K562 (cell line): ENCODE data around the gene TGFB2. TPM values are rescaled to one million over a fixed set of nuclear protein-coding genes. Genes with fewer than 3 reads are reported as not detected.

ENCODE experiments used
- ATAC-seq: fragments of 200-7000 bp; cut with Tn5 transposase; 3 replicates; pipeline ENCODE4 v1.9.1; 2020; ENCODE audit warnings: moderate library complexity
- BruUV-seq: library from RNA; stranded (reverse); fragments of 400-500 nt; replicated peaks from 2 replicates; lab custom pipeline; 2021; lab: Mats Ljungman, UMichigan
- CTCF ChIA-PET: fragments of 300-600 bp; formaldehyde crosslinking; extraction: SDS; loops from one replicate; lab custom pipeline; 2021; ENCODE audit warnings: low intra/inter-chr PET ratio; lab: Yijun Ruan, JAX
- POLR2A ChIA-PET: fragments of 300-600, 350-650 bp; sonication (Branson Sonifier 250); formaldehyde crosslinking; extraction: SDS; loops from one replicate; lab custom pipeline; 2021; ENCODE audit warnings: antibody characterized with exemption, inconsistent platforms; lab: Yijun Ruan, JAX
- DNase-seq, 4 experiments: peaks; one replicate each; pipeline versions ENCODE4 v3.0.0 to v3.0.0-alpha.2; 2011 to 2018; ENCODE audit warnings: low spot score in 3 of 4, mixed read lengths in 3 of 4; ENCODE audit errors: extremely low read depth in 1 of 4
- FAIRE-seq: peaks from 2 replicates; lab custom pipeline; 2011; peaks lifted over from hg19 to GRCh38; lab: Jason Lieb, UNC
- H2AFZ ChIP-seq: 2 replicates; pipeline ENCODE4 v1.6.0; 2011; ENCODE audit warnings: low read depth, low read length, control low read depth, inconsistent platforms
- H3K27ac ChIP-seq: fragments of 200-600 bp; 3 replicates; pipeline ENCODE4 v1.8.0; 2011; ENCODE audit warnings: low read depth, mild to moderate bottlenecking, control low read depth, inconsistent platforms, low read length, moderate library complexity, mixed read lengths; ENCODE audit errors: extremely low read depth
- H3K27me3 ChIP-seq, 2 experiments: fragments of 300-600 bp in 1 of 2; 2 replicates in 1 of 2; 3 replicates in 1 of 2; pipeline versions ENCODE4 v1.6.0 to v1.8.0; 2011; ENCODE audit warnings: inconsistent platforms in 2 of 2, low read length in 2 of 2, mild to moderate bottlenecking in 1 of 2, mixed read lengths in 1 of 2, moderate library complexity in 1 of 2; ENCODE audit not compliant: control insufficient read depth in 2 of 2, insufficient read depth in 2 of 2
- H3K36me3 ChIP-seq: fragments of 300-600 bp; 3 replicates; pipeline ENCODE4 v1.8.0; 2011; ENCODE audit warnings: mild to moderate bottlenecking, low read length, inconsistent platforms; ENCODE audit not compliant: control insufficient read depth, insufficient read depth
- H3K4me1 ChIP-seq, 2 experiments: fragments of 200-600 bp in 1 of 2; replicated peaks in 1 of 2; 2 replicates in 1 of 2; 3 replicates in 1 of 2; pipeline versions ENCODE4 v1.5.1 to v1.8.0; 2011; ENCODE audit warnings: inconsistent platforms in 2 of 2, low read length in 2 of 2, mild to moderate bottlenecking in 1 of 2, mixed read lengths in 1 of 2, moderate library complexity in 1 of 2; ENCODE audit not compliant: control insufficient read depth in 2 of 2, insufficient read depth in 2 of 2
- H3K4me2 ChIP-seq: 2 replicates; pipeline ENCODE4 v1.6.1; 2011; ENCODE audit warnings: low read length, control low read depth, inconsistent platforms, mixed read lengths; ENCODE audit not compliant: insufficient read depth
- H3K4me3 ChIP-seq: fragments of 200-600 bp; sonication (generic), shearing (Covaris generic); 2 replicates; pipeline ENCODE4 v1.5.1; 2016; ENCODE audit warnings: control low read depth, inconsistent platforms
- H3K79me2 ChIP-seq: fragments of 200-600 bp; 3 replicates; pipeline ENCODE4 v1.8.0; 2011; ENCODE audit warnings: low read length, inconsistent platforms; ENCODE audit not compliant: control insufficient read depth, insufficient read depth
- H3K9ac ChIP-seq, 2 experiments: 2 replicates each; pipeline versions ENCODE4 v1.6.0 to v1.6.1; 2011; ENCODE audit warnings: low read depth in 2 of 2, low read length in 2 of 2, control low read depth in 1 of 2, inconsistent platforms in 1 of 2, mild to moderate bottlenecking in 1 of 2, mixed read lengths in 1 of 2; ENCODE audit not compliant: insufficient read depth in 1 of 2
- H3K9me1 ChIP-seq: one replicate; pipeline ENCODE4 v1.6.0; 2011; ENCODE audit warnings: inconsistent platforms, mild to moderate bottlenecking, low read length, moderate library complexity; ENCODE audit not compliant: control insufficient read depth, insufficient read depth
- H3K9me3 ChIP-seq: replicated peaks from 2 replicates; pipeline ENCODE4 v1.5.1; 2011; ENCODE audit warnings: low read depth, low read length, inconsistent platforms; ENCODE audit not compliant: control insufficient read depth, insufficient read depth
- H4K20me1 ChIP-seq: replicated peaks from 2 replicates; pipeline ENCODE4 v1.6.1; 2011; ENCODE audit warnings: low read length, inconsistent platforms, mixed read lengths; ENCODE audit not compliant: control insufficient read depth, insufficient read depth
- ATF6 ChIP-seq: sonication (generic); formaldehyde crosslinking; IDR thresholded peaks from 2 replicates; pipeline ENCODE4 v1.4.0; 2020; ENCODE audit warnings: mild to moderate bottlenecking, missing genetic modification reagents
- E2F5 ChIP-seq: sonication (generic); formaldehyde crosslinking; IDR thresholded peaks from 2 replicates; pipeline ENCODE4 v1.8.0; 2022; ENCODE audit warnings: mild to moderate bottlenecking, missing genetic modification reagents
- NCOA4 ChIP-seq: fragments of 450-650 bp; IDR thresholded peaks from 2 replicates; pipeline ENCODE4 v1.6.1; 2018; ENCODE audit warnings: mild to moderate bottlenecking; ENCODE audit not compliant: partially characterized antibody
- U2AF2 ChIP-seq: fragments of 200-400 bp; formaldehyde crosslinking; optimal IDR thresholded peaks from 2 replicates; pipeline ENCODE3; 2017; ENCODE audit warnings: low read depth, mild to moderate bottlenecking, low read length
- WGBS: fragments of 100-300 bp; shearing (Covaris generic); methylation state at CpG from one replicate; pipeline ENCODE4 v1.1.6; 2016; ENCODE audit warnings: low coverage, mixed read lengths; ENCODE audit not compliant: insufficient coverage; ENCODE audit errors: missing lambda C conversion rate; 5-methylcytosine and 5-hydroxymethylcytosine counted together
- in situ Hi-C: fragments of 300-500 bp; cut with MboI; formaldehyde crosslinking; loops from 4 replicates; pipeline ENCODE4 v1.15.0; 2018; ENCODE audit warnings: inconsistent platforms, mixed read lengths
- intact Hi-C: fragments of 100-400 bp; cut with micrococcal nuclease; formaldehyde crosslinking; loops from 2 replicates; pipeline ENCODE4 v1.14.2; 2022
- polyA plus RNA-seq, 8 experiments: library from polyadenylated mRNA; depleted of rRNA in 4 of 8; stranded (reverse) in 5 of 8; unstranded in 3 of 8; fragments of >200 nt; fragmentation: Nextera tagmentation in 2 of 8; fragmentation: Illumina TruSeq in 1 of 8; extraction: Ambion mirVana in 2 of 8; extraction: Trizol in 1 of 8; gene quantifications; 2 replicates each; pipeline versions ENCODE4 v1.2.1 to v1.2.3, GENCODE V29; 2011 to 2014; ENCODE audit warnings: inconsistent platforms in 1 of 8, missing spikeins in 1 of 8
- total RNA-seq, 7 experiments: library from RNA; depleted of rRNA in 6 of 7; stranded (reverse); fragments of >200 nt in 6 of 7; fragmentation: Illumina TruSeq in 2 of 7; extraction: Trizol in 2 of 7; gene quantifications; 2 replicates each; pipeline versions ENCODE4 v1.2.1 to v1.2.3, GENCODE V29; 2011 to 2021; ENCODE audit warnings: low replicate concordance in 1 of 7
- TF ChIP-seq, protein P1 (sequence below): fragments of 200-800 bp; sonication (Bioruptor generic); IDR thresholded peaks from 2 replicates; pipeline ENCODE4 v1.6.1; 2016; ENCODE audit warnings: missing genetic modification characterization, missing compliant biosample characterization
- TF ChIP-seq, protein P2 (sequence below): conservative IDR thresholded peaks from 2 replicates; pipeline ENCODE4 v1.6.1; 2011; ENCODE audit warnings: low read depth, mild to moderate bottlenecking, low read length; ENCODE audit not compliant: control insufficient read depth

TGFB2 gene
- total and polyA plus RNA-seq, 9 of the 15 experiments (the other 6 are each of a cell fraction or from before 2014, with no cell fraction given): 0.03 to 0.41 (median 0.11) TPM; not detected in 3

DNA sequence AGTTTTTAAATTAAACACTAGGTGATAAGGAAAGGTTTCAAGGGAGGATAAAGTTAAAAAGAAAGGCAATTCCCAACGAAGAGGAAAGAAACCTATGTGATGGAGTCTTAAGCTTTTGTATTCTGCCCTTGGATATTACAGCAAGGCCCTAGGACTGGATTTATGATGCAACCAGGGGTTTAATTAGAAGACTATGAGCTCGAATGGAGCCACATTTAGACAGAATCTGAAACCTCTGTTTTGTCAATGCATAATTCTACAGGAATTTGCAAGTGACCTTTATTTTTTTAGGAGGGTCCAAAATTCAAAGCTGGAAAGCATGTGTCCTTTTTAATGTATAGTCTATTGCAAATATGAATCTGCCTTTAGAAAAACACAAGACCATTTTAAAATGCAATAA, 37.9 kb downstream of the TGFB2 start (continued):
- TF ChIP-seq, protein P1, sequence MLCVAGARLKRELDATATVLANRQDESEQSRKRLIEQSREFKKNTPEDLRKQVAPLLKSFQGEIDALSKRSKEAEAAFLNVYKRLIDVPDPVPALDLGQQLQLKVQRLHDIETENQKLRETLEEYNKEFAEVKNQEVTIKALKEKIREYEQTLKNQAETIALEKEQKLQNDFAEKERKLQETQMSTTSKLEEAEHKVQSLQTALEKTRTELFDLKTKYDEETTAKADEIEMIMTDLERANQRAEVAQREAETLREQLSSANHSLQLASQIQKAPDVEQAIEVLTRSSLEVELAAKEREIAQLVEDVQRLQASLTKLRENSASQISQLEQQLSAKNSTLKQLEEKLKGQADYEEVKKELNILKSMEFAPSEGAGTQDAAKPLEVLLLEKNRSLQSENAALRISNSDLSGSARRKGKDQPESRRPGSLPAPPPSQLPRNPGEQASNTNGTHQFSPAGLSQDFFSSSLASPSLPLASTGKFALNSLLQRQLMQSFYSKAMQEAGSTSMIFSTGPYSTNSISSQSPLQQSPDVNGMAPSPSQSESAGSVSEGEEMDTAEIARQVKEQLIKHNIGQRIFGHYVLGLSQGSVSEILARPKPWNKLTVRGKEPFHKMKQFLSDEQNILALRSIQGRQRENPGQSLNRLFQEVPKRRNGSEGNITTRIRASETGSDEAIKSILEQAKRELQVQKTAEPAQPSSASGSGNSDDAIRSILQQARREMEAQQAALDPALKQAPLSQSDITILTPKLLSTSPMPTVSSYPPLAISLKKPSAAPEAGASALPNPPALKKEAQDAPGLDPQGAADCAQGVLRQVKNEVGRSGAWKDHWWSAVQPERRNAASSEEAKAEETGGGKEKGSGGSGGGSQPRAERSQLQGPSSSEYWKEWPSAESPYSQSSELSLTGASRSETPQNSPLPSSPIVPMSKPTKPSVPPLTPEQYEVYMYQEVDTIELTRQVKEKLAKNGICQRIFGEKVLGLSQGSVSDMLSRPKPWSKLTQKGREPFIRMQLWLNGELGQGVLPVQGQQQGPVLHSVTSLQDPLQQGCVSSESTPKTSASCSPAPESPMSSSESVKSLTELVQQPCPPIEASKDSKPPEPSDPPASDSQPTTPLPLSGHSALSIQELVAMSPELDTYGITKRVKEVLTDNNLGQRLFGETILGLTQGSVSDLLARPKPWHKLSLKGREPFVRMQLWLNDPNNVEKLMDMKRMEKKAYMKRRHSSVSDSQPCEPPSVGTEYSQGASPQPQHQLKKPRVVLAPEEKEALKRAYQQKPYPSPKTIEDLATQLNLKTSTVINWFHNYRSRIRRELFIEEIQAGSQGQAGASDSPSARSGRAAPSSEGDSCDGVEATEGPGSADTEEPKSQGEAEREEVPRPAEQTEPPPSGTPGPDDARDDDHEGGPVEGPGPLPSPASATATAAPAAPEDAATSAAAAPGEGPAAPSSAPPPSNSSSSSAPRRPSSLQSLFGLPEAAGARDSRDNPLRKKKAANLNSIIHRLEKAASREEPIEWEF (CRISPR knock-in tag): no peak
- TF ChIP-seq, protein P2, sequence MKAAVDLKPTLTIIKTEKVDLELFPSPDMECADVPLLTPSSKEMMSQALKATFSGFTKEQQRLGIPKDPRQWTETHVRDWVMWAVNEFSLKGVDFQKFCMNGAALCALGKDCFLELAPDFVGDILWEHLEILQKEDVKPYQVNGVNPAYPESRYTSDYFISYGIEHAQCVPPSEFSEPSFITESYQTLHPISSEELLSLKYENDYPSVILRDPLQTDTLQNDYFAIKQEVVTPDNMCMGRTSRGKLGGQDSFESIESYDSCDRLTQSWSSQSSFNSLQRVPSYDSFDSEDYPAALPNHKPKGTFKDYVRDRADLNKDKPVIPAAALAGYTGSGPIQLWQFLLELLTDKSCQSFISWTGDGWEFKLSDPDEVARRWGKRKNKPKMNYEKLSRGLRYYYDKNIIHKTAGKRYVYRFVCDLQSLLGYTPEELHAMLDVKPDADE: no peak
- TF ChIP-seq, all 486 proteins: peak for 0

DNA sequence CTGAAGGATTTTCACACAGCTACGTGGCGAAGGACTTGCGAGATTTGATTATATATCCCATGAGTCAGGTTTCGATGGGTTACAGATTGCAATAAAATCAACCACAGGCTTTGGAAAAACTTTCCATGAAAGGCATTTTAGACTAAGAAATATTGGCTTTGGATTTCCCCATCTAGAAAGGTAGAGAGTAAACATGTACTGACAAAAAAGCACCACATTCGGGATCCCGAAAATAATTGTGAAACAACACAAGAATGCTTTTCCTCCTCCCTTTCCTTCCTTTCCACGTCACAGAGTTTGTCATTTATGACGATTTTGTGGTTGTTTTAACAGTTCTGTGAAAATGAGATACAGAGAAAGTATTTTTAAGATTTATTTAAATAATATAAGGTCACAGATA, 38.5 kb downstream of the TGFB2 start:
- H3K9me1 ChIP-seq: no peaks in the 10 kb centered on the region
- ChIA-PET POLR2A (no interaction called here), CTCF (no interaction called here)
- 0% methylated on average over 8 of the region's 8 CpGs for WGBS
- H3K9me3 ChIP-seq: no peaks in the 10 kb centered on the region
- H3K36me3 ChIP-seq: no peaks in the 10 kb centered on the region
- no peak overlapping the region for H3K4me2 ChIP-seq
- no peak overlapping the region for H3K9ac ChIP-seq
- no TSS peak for BruUV-seq
- H4K20me1 ChIP-seq: no peaks in the 10 kb centered on the region
- no peak overlapping the region for H3K4me3 ChIP-seq
- no peak overlapping the region for H3K27ac ChIP-seq
- in situ Hi-C loops (no loop called here), intact Hi-C loops (no loop called here)
- no peak overlapping the region for H2AFZ ChIP-seq
- H3K4me1 ChIP-seq: no peaks in the 10 kb centered on the region
- peaks cover 2 to 15% of the 10 kb centered on the region in 2 experiments; a peak in 4 of 5 replicates for H3K27me3 ChIP-seq
- TF ChIP-seq ATF6 (CRISPR knock-in tag): no peak
- no peak for TF ChIP-seq NCOA4
- TF ChIP-seq E2F5 (CRISPR knock-in tag): no peak
- no peak for TF ChIP-seq U2AF2
- ATAC-seq: no peak
- no peaks in the 10 kb centered on the region for H3K79me2 ChIP-seq
- FAIRE-seq: no peak
- DNase-seq: no peak
